ENCODE measurements around the gene CLEC4E. TPM values are rescaled to one million over a fixed set of nuclear protein-coding genes. Genes with fewer than 3 reads are reported as not detected.

Gene CLEC4E
- total RNA-seq, 1 experiment from 2014 or later, result not detected

DNA sequence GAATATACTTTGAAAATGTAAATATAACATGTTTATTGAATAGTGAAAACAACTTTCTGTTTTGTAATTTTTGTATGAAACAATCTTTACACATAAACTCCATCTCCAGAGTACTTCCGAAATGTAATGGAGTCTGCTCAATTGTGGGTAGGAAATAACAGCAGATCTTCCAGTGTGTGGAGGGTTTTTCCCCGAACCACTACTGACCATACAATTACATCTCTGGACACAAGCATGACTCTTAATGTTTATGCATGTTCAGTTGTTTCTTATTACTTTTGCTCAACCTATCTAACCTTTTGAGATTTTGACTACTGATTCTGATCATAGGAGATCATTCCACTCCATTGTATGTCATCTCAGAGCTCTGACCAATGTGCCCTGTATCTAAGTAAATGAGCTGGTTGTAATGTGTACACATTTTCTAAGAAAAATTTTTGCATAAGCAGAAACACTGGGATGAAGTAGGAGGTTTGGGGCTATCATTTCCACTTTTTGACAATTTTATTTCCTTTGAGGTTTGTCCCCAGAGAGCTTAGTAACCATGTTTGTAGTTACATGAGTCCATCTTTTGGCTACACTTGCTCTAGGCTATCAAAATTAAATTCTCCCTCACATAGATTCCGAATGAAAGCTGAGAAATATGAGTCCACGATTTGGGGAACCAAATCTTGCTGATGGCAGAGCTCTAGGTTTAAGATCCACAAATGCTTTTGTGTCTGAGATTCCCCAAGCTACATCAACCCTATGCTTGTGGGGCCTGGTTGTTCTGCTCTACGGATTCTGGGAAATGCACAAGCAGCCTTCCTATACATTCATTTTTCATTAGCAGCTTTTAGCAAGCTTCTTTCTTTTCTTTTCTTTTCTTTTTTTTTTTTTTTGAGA, 48.8 kb downstream of the CLEC4E start:
- H3K27ac Mint-ChIP-seq (ENCODE audit: low read depth, unreplicated experiment), result no peak overlapping the region
- H3K9me3 Mint-ChIP-seq (ENCODE audit: unreplicated experiment), result no peaks in the 10 kb centered on the region
- intact Hi-C loops (cut with micrococcal nuclease), result no loop called here
- TF ChIP-seq, protein P1, sequence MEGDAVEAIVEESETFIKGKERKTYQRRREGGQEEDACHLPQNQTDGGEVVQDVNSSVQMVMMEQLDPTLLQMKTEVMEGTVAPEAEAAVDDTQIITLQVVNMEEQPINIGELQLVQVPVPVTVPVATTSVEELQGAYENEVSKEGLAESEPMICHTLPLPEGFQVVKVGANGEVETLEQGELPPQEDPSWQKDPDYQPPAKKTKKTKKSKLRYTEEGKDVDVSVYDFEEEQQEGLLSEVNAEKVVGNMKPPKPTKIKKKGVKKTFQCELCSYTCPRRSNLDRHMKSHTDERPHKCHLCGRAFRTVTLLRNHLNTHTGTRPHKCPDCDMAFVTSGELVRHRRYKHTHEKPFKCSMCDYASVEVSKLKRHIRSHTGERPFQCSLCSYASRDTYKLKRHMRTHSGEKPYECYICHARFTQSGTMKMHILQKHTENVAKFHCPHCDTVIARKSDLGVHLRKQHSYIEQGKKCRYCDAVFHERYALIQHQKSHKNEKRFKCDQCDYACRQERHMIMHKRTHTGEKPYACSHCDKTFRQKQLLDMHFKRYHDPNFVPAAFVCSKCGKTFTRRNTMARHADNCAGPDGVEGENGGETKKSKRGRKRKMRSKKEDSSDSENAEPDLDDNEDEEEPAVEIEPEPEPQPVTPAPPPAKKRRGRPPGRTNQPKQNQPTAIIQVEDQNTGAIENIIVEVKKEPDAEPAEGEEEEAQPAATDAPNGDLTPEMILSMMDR (IDR thresholded peaks at IDR 0.05; ENCODE audit: unreplicated experiment), result no peak
- CTCF ChIA-PET, result interaction anchor here (0.6 to 0.9 kb wide), 2 partner anchors 52 to 1142 kb away, joined by 3 to 5 read pairs; no protein-coding TSS in a partner anchor
- no peak for DNase-seq (ENCODE audit: unreplicated experiment)
- BruUV-seq (replicated peaks), result no TSS peak
- H3K4me1 Mint-ChIP-seq (ENCODE audit: insufficient read depth, unreplicated experiment), result no peaks in the 10 kb centered on the region
- POLR2A ChIA-PET, result no interaction called here
- H3K27me3 Mint-ChIP-seq (ENCODE audit: insufficient read depth, unreplicated experiment), result peaks cover 51% of the 10 kb centered on the region
- H3K36me3 Mint-ChIP-seq (ENCODE audit: insufficient read depth, unreplicated experiment), result no peaks in the 10 kb centered on the region
- no peak overlapping the region for H3K4me3 Mint-ChIP-seq (ENCODE audit: unreplicated experiment)

Other genes starting within 250 kb of the CLEC4E start
- not detected in 2 replicates for gene CLEC6A, start 84.9 kb downstream of the CLEC4E start, total RNA-seq (2022)
- gene CLEC4D, start 27.4 kb downstream of the CLEC4E start, total RNA-seq (2022), result not detected in 2 replicates
- not detected in 2 replicates for gene AICDA, start 72.0 kb upstream of the CLEC4E start, total RNA-seq (2022)
- gene MFAP5, start 121.9 kb upstream of the CLEC4E start, total RNA-seq (2022), result 0.64 and 1.6 TPM in 2 replicates
- gene RIMKLB, start 157.1 kb upstream of the CLEC4E start, total RNA-seq (2022), result 32.7 and 34.4 TPM in 2 replicates